GM12878 (cell line): ENCODE measurements around the gene LIMS2. TPM values are rescaled to one million over a fixed set of nuclear protein-coding genes. Genes with fewer than 3 reads are reported as not detected.

Source experiments
- ATAC-seq: fragments of 200-7000 bp; cut with Tn5 transposase; 3 replicates; pipeline ENCODE4 v1.9.1; 2020; ENCODE audit warnings: mild to moderate bottlenecking, moderate library complexity
- BruUV-seq: library from RNA; stranded (reverse); fragments of 400-500 nt; replicated peaks from 2 replicates; lab custom pipeline; 2021; lab: Mats Ljungman, UMichigan
- CTCF ChIA-PET: fragments of 300-600 bp; sonication (Branson Sonifier 250); formaldehyde crosslinking; extraction: SDS; loops from one replicate; lab custom pipeline; 2021; ENCODE audit warnings: inconsistent platforms; lab: Yijun Ruan, JAX
- POLR2A ChIA-PET: fragments of 350-600 bp; formaldehyde crosslinking; extraction: SDS; loops from one replicate; lab custom pipeline; 2021; ENCODE audit warnings: inconsistent platforms; lab: Charles Lee
- RAD21 ChIA-PET: fragments of 300-600 bp; sonication (Branson Sonifier 250); formaldehyde crosslinking; loops from one replicate; lab custom pipeline; 2023; ENCODE audit warnings: antibody characterized with exemption; ENCODE audit not compliant: unreplicated experiment; lab: Charles Lee
- SMC1A ChIA-PET: fragments of 300-600 bp; sonication (Branson Sonifier 250); formaldehyde crosslinking; loops from one replicate; lab custom pipeline; 2023; ENCODE audit not compliant: unreplicated experiment, uncharacterized antibody; lab: Charles Lee
- DNase-seq: peaks from one replicate; pipeline ENCODE4 v3.0.0-alpha.2; 2011; ENCODE audit warnings: low read depth, low spot score
- FAIRE-seq: peaks from 3 replicates; lab custom pipeline; 2011; peaks lifted over from hg19 to GRCh38; lab: Jason Lieb, UNC
- H2AFZ ChIP-seq: 2 replicates; pipeline ENCODE4 v1.6.0; 2011; ENCODE audit warnings: low read depth, low read length, control low read depth; ENCODE audit not compliant: control insufficient read depth
- H3K27ac ChIP-seq: 2 replicates; pipeline ENCODE4 v1.5.1; 2011; ENCODE audit warnings: control low read depth; ENCODE audit not compliant: control insufficient read depth, insufficient read depth
- H3K27me3 ChIP-seq, 2 experiments: replicated peaks in 1 of 2; 2 replicates each; pipeline versions ENCODE4 v1.6.0 to v1.6.1; 2011; ENCODE audit warnings: low read length in 1 of 2; ENCODE audit not compliant: control insufficient read depth in 2 of 2, insufficient read depth in 2 of 2
- H3K36me3 ChIP-seq, 2 experiments: 2 replicates each; pipeline ENCODE4 v1.5.1; 2011; ENCODE audit warnings: low read length in 1 of 2; ENCODE audit not compliant: control insufficient read depth in 2 of 2, insufficient read depth in 2 of 2
- H3K4me1 ChIP-seq: 2 replicates; pipeline ENCODE4 v1.6.1; 2011; ENCODE audit warnings: mild to moderate bottlenecking, low read length, moderate library complexity, mixed read lengths; ENCODE audit not compliant: control insufficient read depth, insufficient read depth
- H3K4me2 ChIP-seq: 2 replicates; pipeline ENCODE4 v1.6.0; 2011; ENCODE audit warnings: control low read depth; ENCODE audit not compliant: control insufficient read depth, insufficient read depth
- H3K4me3 ChIP-seq: fragments of 200-600 bp; sonication (generic); 2 replicates; pipeline ENCODE4 v1.5.1; 2016
- H3K79me2 ChIP-seq: 2 replicates; pipeline ENCODE4 v1.6.0; 2011; ENCODE audit warnings: low read length; ENCODE audit not compliant: control insufficient read depth, insufficient read depth
- H3K9ac ChIP-seq: 2 replicates; pipeline ENCODE4 v1.8.0; 2011; ENCODE audit warnings: low read length, control low read depth, mixed read lengths; ENCODE audit not compliant: control insufficient read depth, insufficient read depth
- H3K9me3 ChIP-seq: replicated peaks from 3 replicates; pipeline ENCODE4 v1.5.1; 2011; ENCODE audit warnings: mild to moderate bottlenecking, low read length; ENCODE audit not compliant: control insufficient read depth, insufficient read depth
- H4K20me1 ChIP-seq: 2 replicates; pipeline ENCODE4 v1.6.0; 2011; ENCODE audit not compliant: control insufficient read depth, insufficient read depth
- GATAD2B ChIP-seq: fragments of 450-650 bp; conservative IDR thresholded peaks from 2 replicates; pipeline ENCODE4 v1.6.1; 2017; ENCODE audit warnings: low read depth, mild to moderate bottlenecking, moderate library complexity
- HCFC1 ChIP-seq: fragments of 150-350 bp; IDR thresholded peaks from 2 replicates; pipeline ENCODE4 v1.6.1; 2014; ENCODE audit warnings: low read length
- HDAC6 ChIP-seq: fragments of 200-600 bp; sonication (generic); IDR thresholded peaks from one replicate; pipeline ENCODE4 v1.8.0; 2017; ENCODE audit warnings: antibody characterized with exemption; ENCODE audit not compliant: unreplicated experiment
- IRF5 ChIP-seq: fragments of 450-650 bp; IDR thresholded peaks from 2 replicates; pipeline ENCODE4 v1.6.1; 2017; ENCODE audit warnings: borderline replicate concordance
- JUND ChIP-seq: IDR thresholded peaks from 2 replicates; pipeline ENCODE4 v1.6.1; 2012; ENCODE audit warnings: low read depth, mild to moderate bottlenecking, low read length, improper control_type of control experiment, moderate library complexity
- MAX ChIP-seq: IDR thresholded peaks from 2 replicates; pipeline ENCODE4 v1.6.1; 2012; ENCODE audit warnings: low read depth, low read length, improper control_type of control experiment
- NR2C1 ChIP-seq: fragments of 450-650 bp; IDR thresholded peaks from 2 replicates; pipeline ENCODE4 v1.6.1; 2017; ENCODE audit warnings: antibody characterized with exemption, mild to moderate bottlenecking, moderate library complexity
- PAX8 ChIP-seq: fragments of 450-650 bp; IDR thresholded peaks from 2 replicates; pipeline ENCODE4 v1.6.1; 2017; ENCODE audit warnings: mild to moderate bottlenecking, moderate library complexity
- PML ChIP-seq: IDR thresholded peaks from 2 replicates; pipeline ENCODE4 v1.6.1; 2012; ENCODE audit warnings: low read length, inconsistent platforms
- POLR2AphosphoS2 ChIP-seq: IDR thresholded peaks from 2 replicates; pipeline ENCODE4 v1.6.1; 2011; ENCODE audit warnings: low read depth, mild to moderate bottlenecking, low read length, improper control_type of control experiment, moderate library complexity
- POU2F2 ChIP-seq: IDR thresholded peaks from 3 replicates; pipeline ENCODE4 v1.6.1; 2011; ENCODE audit warnings: low read depth, mild to moderate bottlenecking, low read length, borderline replicate concordance
- SP1 ChIP-seq: IDR thresholded peaks from one replicate; pipeline ENCODE4 v1.6.1; 2011; ENCODE audit warnings: low read depth, low read length
- WGBS: methylation state at CpG from one replicate; pipeline ENCODE4 v1.1.6; 2016; ENCODE audit warnings: low lambda C conversion rate; ENCODE audit not compliant: insufficient replicate concordance, insufficient coverage; ENCODE audit errors: missing lambda C conversion rate; 5-methylcytosine and 5-hydroxymethylcytosine counted together
- in situ Hi-C: fragments of 300-500 bp; cut with MboI; formaldehyde crosslinking; loops from 9 replicates; pipeline ENCODE4 v1.14.3; 2018; ENCODE audit warnings: mixed read lengths
- intact Hi-C: fragments of 100-400 bp; cut with micrococcal nuclease; formaldehyde crosslinking; loops from one replicate; pipeline ENCODE4 v1.14.2; 2022; ENCODE audit not compliant: unreplicated experiment
- polyA plus RNA-seq, 11 experiments: library from polyadenylated mRNA; depleted of rRNA in 4 of 11; unstranded in 6 of 11; stranded (reverse) in 5 of 11; fragments of >200 nt; fragmentation: Nextera tagmentation in 4 of 11; fragmentation: Illumina TruSeq in 1 of 11; extraction: Ambion mirVana in 4 of 11; extraction: Trizol in 1 of 11; gene quantifications; 1 replicate in 1 of 11; 2 replicates in 10 of 11; pipeline versions ENCODE4 v1.2.1 to v1.2.3, GENCODE V29; 2011 to 2016; ENCODE audit warnings: inconsistent platforms in 2 of 11, missing spikeins in 2 of 11, low read depth in 1 of 11
- total RNA-seq, 4 experiments: library from RNA; depleted of rRNA in 3 of 4; stranded (reverse); fragments of >200 nt in 3 of 4; fragmentation: Illumina TruSeq in 1 of 4; extraction: Trizol in 1 of 4; gene quantifications; 2 replicates each; pipeline versions ENCODE4 v1.2.1 to v1.2.3, GENCODE V29; 2013 to 2021

LIMS2 gene
- total and polyA plus RNA-seq, 10 of the 15 experiments (the other 5 are each of a cell fraction or from before 2014, with no cell fraction given): 0.06 to 0.81 (median 0.16) TPM; not detected in 2

- ChIA-PET RAD21 (no interaction called here), SMC1A (interaction anchor here (1.3 to 1.6 kb wide), 2 partner anchors 13 to 52 kb away, joined by 4 read pairs; no protein-coding TSS in a partner anchor)
- H3K79me2 ChIP-seq: no peaks in the 10 kb centered on the region
- in situ Hi-C loops (no loop called here), intact Hi-C loops (loop anchor here (5.0 kb wide), 1 partner anchor 39 kb away; no protein-coding TSS in a partner anchor)
- peaks cover 7% of the 10 kb centered on the region for H3K9me3 ChIP-seq
- no peak for ATAC-seq
- no peak for DNase-seq
- H3K4me3 ChIP-seq: no peak overlapping the region
- H3K27me3 ChIP-seq: no peaks in the 10 kb centered on the region; a peak in 1 of 4 replicates
- no peak overlapping the region for H3K9ac ChIP-seq
- no peaks in the 10 kb centered on the region for H3K4me1 ChIP-seq
- 70% methylated on average over 3 of the region's 3 CpGs for WGBS
- no peak overlapping the region for H3K27ac ChIP-seq
- BruUV-seq: no TSS peak
- no peaks in the 10 kb centered on the region for H3K36me3 ChIP-seq
- no peak overlapping the region for H2AFZ ChIP-seq
- no peak for FAIRE-seq
- TF ChIP-seq GATAD2B: no peak
- TF ChIP-seq HDAC6: no peak
- no peak for TF ChIP-seq PAX8
- TF ChIP-seq IRF5: no peak
- TF ChIP-seq POU2F2: no peak
- TF ChIP-seq MAX: no peak
- TF ChIP-seq SP1: no peak
- TF ChIP-seq JUND: no peak
- no peak for TF ChIP-seq NR2C1
- TF ChIP-seq HCFC1: no peak
- TF ChIP-seq POLR2AphosphoS2: no peak
- no peak for TF ChIP-seq PML
- TF ChIP-seq, all 136 proteins: peak for 0
- ChIA-PET POLR2A (no interaction called here), CTCF (interaction anchor here (1.2 to 2.2 kb wide), 2 partner anchors 8 to 9 kb away, joined by 3 to 10 read pairs; no protein-coding TSS in a partner anchor)
- H4K20me1 ChIP-seq: no peaks in the 10 kb centered on the region
- H3K4me2 ChIP-seq: no peak overlapping the region
Measured at GRCh38 chr2:127598711-127599110, 76.6 kb downstream of the LIMS2 start.
